IPS-NIHi7 (cell line): ENCODE measurements around the gene CPSF4.
"Not testable (repeated sequence)": the region's sequence is repeated elsewhere in the genome, so short reads cannot be mapped to it uniquely, and the experiment has no call there.

ENCODE experiments used
- DNase-seq: peaks from one replicate; pipeline ENCODE4 v3.0.0; 2012; ENCODE audit warnings: mixed read lengths; ENCODE audit errors: extremely low spot score

The CPSF4 gene

GRCh38 chr7:99408379-99409191 is 30.2 kb upstream of the CPSF4 start, which contains the start of the genes BUD31 and PDAP1:
BUD31 (plus strand) TSS chr7:99408969; CDS start chr7:99411093, 2,124 bp downstream.
PDAP1 (minus strand) TSS chr7:99408597; CDS start chr7:99408548, 49 bp downstream.
- DNase-seq = peak; percentile 95

DNA sequence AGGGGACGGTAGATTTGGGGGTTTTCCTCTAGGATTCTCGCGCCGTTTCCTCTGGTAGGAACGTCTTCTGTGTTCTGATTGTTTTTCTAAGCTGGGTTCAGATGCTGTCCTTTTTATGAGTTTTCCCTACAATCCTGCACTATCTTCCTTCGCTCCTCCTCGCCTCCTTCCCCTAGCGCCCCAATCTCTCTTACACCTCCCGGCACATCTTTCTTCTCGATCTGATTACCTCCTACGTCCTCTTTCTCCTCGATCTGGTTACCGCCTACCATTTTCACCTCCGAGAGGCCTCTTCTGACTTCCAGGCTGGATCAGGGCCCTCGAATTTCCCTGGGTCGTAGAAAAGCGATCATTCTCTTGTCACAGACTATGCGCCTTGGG is 29.6 kb upstream of the CPSF4 start:
- DNase-seq = no peak

GRCh38 chr7:99409806-99410205 is 28.9 kb upstream of the CPSF4 start:
- no peak for DNase-seq

- DNase-seq = no peak
These were observed 28.1 kb upstream of the CPSF4 start for GRCh38 chr7:99410635-99411034.

GRCh38 chr7:99415513-99416127 is 23.1 kb upstream of the CPSF4 start:
- DNase-seq = not testable (repeated sequence)

- DNase-seq = no peak
These were observed 20.5 kb upstream of the CPSF4 start for GRCh38 chr7:99418260-99418659.

DNA sequence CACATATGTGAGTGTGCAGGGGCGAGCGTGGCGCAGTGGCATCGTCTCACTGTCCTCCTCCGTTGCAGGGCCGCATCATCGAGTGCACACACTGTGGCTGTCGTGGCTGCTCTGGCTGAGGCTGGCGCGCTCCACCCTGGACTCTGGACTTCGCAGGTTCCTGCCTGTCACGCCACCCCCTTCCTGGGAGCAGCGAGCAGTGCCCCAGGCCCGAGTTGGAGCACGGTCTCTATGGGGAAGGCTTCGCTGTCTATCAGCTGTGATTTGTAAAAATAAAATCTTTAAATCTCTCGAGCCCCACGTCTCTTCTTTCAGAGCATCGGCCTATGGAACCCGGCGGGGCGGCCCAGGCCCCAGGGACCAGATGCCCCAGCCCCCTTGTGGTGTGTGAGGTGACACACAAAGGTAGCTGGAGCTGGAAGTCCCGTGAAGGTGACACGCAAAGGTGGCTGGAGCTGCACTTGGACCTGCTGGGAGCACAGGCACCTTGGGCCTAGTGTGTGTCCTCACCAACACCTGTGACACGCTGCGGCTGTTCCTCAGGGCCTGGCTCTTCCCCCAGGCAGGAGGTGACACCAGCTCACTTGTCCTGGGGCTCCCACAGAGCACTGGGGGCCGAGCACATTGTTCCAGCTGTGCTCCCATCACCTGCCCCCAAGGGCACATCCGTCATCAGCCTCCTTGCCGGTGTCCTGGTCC is 19.3 kb upstream of the CPSF4 start:
- DNase-seq = no peak

GRCh38 chr7:99420213-99420612 is 18.5 kb upstream of the CPSF4 start:
- no peak for DNase-seq

DNA sequence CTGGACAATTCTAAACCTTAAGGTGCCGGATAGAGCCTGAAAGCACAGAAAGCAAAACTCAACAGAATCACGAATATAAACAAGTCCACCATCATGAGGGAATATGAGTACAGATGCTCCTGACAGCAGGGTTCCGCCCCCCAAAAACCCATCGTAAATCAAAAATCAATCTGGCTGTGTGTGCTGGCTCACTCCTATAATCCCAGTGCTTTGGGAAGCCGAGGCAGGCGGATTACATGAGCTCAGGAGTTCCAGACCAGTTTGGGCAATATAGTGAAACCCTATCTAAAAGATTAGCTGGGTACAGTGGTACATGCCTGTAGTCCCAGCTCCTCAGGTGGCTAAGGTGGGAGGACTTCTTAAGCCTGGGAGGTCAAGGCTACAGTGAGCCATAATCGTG is 17.8 kb upstream of the CPSF4 start:
- no peak for DNase-seq

GRCh38 chr7:99422186-99422585 is 16.6 kb upstream of the CPSF4 start:
- no peak for DNase-seq

DNA sequence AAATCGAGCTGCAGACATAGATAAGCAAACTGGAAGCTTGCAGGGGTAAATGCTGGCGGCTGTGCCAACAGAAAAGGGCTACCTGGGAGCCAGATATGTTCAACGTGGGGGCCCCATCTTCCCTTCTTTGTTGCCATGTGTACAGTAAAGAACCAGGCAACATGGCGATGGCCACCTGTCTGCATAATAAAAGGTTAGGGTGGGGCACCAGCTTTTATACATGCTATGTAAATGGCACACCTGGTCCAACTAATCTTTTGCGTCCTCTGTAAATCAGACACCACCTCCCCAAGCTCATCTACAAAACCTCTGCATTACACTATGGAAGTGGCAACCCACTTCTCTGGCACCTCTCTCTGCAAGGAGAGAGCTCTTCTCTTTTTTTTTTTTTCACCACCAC is 16.1 kb upstream of the CPSF4 start:
- DNase-seq = no peak

- DNase-seq = no peak
These were observed 13.6 kb upstream of the CPSF4 start for GRCh38 chr7:99424932-99425730.

DNA sequence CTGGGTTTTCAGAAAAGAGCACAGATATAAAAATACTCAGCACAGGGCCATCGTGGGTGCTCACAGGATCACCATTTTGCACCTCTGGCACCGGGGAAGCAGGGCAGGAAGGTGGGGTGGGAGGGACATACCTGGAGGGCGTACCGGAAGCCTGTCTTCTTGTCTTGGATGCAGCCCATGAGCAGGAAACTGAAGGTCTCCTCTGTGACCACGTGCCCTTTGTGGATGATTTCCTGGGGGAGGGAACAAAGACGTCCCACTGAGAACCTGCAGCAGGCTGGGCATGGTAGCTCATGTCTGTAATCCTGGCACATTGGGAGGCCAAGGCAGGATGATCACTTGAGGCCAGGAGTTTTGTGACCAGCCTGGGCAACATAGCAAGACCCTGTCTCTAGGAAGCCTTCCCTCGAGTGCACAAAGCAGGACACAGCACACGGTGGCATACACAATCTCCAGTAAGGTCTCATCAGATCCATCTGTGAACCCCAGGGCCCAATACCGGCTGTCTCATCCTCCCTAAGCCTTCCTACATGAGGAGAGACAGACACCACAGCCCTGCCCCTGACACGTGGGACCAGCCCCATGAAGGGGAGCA is 9.7 kb upstream of the CPSF4 start:
- no peak for DNase-seq

GRCh38 chr7:99429756-99430155 is 9.0 kb upstream of the CPSF4 start:
- no peak for DNase-seq

DNA sequence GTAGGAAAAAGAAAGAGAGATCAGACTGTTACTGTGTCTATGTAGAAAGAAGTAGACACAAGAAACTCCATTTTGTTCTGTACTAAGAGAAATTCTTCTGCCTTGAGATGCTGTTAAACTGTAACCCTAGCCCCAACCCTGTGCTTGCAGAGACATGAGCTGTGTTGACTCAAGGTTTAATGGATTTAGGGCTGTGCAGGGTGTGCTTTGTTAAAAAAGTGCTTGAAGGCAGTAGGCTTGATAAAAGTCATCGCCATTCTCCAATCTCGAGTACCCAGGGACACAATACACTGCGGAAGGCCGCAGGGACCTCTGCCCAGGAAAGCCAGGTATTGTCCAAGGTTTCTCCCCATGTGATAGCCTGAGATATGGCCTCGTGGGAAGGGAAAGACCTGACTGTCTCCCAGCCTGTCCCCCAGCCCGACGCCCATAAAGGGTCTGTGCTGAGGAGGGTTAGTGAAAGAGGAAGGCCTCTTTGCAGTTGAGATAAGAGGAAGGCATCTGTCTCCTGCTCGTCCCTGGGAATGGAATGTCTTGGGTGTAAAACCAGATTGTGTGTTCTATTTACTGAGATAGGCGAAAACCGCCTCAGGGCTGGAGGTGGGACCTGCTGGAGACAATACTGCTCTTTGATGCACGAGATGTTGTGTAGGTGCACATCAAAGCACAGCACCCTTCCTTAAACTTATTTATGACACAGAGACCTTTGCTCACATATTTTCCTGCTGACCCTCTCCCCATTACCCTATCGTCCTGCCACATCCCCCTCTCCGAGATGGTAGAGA is 6.8 kb upstream of the CPSF4 start:
- DNase-seq = not testable (repeated sequence)

DNA sequence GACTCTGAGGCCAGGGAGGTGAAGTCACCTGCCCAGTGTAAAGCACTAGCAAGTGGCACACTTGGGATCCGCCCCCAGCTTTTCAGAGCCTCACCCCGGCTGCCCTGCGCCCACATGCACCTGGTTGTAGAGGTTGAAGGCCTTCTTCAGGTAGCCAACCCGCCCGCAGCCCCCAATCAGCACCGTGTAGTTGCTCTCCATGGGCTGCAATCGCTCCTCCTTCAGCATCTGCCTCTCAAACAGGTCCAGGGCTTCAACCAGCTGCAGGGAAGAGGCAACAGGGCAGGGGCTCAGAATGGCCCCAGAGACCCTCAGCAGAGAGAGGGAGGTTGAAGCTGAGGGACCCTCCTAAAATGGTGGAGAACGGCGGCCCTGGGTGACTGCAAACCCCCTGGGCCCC is 5.6 kb upstream of the CPSF4 start:
- no peak for DNase-seq

GRCh38 chr7:99437946-99438572 is 684 bp upstream of the CPSF4 start:
- DNase-seq = no peak

DNA sequence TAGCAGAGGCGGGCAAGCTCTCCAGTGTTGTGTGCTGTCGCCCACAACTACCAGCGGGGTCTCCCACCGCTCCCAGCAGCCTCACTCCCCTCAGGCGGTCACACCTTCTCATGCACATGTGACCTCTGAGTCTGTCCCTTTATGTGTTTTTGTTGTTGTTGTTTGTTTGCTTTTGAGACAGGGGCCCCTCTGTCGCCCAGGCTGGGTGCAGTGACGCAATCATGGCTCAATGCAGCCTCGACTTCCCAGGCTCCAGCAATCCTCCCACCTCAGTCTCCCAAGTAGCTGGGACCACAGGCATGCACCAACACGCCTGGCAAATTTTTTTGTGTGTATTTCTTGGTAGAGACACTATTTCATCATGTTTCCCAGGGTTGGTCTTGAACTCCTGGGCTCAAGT is 1.5 kb downstream of the CPSF4 start:
- DNase-seq = no peak

- DNase-seq = no peak
These were observed 7.4 kb downstream of the CPSF4 start for GRCh38 chr7:99446096-99446495.

DNA sequence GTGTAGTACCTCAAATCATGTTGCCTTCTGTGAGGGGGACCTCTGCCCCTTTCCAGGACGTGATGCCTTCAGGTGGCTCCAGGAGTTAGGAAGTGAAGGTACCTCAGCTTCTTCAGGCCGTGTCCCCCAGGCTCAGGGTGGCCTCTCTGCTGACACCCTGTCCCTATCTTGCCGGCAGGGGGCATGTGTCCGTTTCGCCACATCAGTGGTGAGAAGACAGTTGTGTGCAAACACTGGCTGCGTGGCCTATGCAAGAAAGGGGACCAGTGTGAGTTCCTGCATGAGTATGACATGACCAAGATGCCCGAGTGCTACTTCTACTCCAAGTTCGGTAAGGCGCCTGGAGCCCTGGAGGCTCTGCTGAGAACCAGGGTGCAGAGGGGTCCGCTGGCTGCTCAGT is 9.2 kb downstream of the CPSF4 start:
- DNase-seq = no peak
